Suprapubic skin (tissue), 4 donors: Measurements from ENCODE around the gene H6PD.

Experiments
- CTCF ChIP-seq, 2 donors: fragments of 200-600 bp in 1 of 2; fragments of 450-650 bp in 1 of 2; sonication (generic) in 1 of 2; IDR thresholded peaks; one replicate each; pipeline ENCODE4 v1.5.1; 2016 to 2019; ENCODE audit warnings: antibody characterized with exemption in 2 of 2, mild to moderate bottlenecking in 1 of 2, moderate library complexity in 1 of 2
- EP300 ChIP-seq: sonication (generic); formaldehyde crosslinking; IDR thresholded peaks from one replicate; pipeline ENCODE4 v1.6.1; 2017; ENCODE audit warnings: antibody characterized with exemption
- POLR2A ChIP-seq, 2 donors: fragments of 450-650 bp; IDR thresholded peaks; one replicate each; pipeline ENCODE4 v1.6.1; 2017; ENCODE audit warnings: antibody characterized with exemption in 2 of 2, mild to moderate bottlenecking in 2 of 2, moderate library complexity in 2 of 2
- POLR2AphosphoS5 ChIP-seq, 3 donors: sonication (generic); formaldehyde crosslinking; IDR thresholded peaks; one replicate each; pipeline ENCODE4 v1.6.1; 2017; ENCODE audit warnings: antibody characterized with exemption in 3 of 3

- TF ChIP-seq CTCF (IDR thresholded peaks at IDR 0.05) (no peak), POLR2AphosphoS5 (IDR thresholded peaks at IDR 0.05) (no peak), EP300 (no peak), POLR2A (IDR thresholded peaks at IDR 0.05) (no peak)
These were observed 21.8 kb downstream of the H6PD start for GRCh38 chr1:9256332-9256731.
